Measurements from ENCODE around the gene CDKN1A.

Gene CDKN1A

DNA sequence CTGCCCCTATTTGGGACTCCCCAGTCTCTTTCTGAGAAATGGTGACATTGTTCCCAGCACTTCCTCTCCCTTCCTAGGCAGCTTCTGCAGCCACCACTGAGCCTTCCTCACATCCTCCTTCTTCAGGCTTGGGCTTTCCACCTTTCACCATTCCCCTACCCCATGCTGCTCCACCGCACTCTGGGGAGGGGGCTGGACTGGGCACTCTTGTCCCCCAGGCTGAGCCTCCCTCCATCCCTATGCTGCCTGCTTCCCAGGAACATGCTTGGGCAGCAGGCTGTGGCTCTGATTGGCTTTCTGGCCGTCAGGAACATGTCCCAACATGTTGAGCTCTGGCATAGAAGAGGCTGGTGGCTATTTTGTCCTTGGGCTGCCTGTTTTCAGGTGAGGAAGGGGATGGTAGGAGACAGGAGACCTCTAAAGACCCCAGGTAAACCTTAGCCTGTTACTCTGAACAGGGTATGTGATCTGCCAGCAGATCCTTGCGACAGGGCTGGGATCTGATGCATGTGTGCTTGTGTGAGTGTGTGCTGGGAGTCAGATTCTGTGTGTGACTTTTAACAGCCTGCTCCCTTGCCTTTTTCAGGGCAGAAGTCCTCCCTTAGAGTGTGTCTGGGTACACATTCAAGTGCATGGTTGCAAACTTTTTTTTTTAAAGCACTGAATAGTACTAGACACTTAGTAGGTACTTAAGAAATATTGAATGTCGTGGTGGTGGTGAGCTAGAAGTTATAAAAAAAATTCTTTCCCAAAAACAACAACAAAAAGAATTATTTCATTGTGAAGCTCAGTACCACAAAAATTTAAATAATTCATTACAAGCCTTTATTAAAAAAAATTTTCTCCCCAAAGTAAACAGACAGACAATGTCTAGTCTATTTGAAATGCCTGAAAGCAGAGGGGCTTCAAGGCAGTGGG lies 2.1 kb upstream of the CDKN1A start:
- peak; percentile 47 for FAIRE-seq
- DNase-seq (ENCODE audit: extremely low spot score, insufficient read length, low read depth), result no peak

DNA sequence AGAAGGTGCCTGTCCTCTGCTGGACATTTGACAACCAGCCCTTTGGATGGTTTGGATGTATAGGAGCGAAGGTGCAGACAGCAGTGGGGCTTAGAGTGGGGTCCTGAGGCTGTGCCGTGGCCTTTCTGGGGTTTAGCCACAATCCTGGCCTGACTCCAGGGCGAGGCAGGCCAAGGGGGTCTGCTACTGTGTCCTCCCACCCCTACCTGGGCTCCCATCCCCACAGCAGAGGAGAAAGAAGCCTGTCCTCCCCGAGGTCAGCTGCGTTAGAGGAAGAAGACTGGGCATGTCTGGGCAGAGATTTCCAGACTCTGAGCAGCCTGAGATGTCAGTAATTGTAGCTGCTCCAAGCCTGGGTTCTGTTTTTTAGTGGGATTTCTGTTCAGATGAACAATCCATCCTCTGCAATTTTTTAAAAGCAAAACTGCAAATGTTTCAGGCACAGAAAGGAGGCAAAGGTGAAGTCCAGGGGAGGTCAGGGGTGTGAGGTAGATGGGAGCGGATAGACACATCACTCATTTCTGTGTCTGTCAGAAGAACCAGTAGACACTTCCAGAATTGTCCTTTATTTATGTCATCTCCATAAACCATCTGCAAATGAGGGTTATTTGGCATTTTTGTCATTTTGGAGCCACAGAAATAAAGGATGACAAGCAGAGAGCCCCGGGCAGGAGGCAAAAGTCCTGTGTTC lies 1.3 kb upstream of the CDKN1A start:
- no peak for DNase-seq (ENCODE audit: extremely low spot score, insufficient read length, low read depth)
- FAIRE-seq, result no peak

DNA sequence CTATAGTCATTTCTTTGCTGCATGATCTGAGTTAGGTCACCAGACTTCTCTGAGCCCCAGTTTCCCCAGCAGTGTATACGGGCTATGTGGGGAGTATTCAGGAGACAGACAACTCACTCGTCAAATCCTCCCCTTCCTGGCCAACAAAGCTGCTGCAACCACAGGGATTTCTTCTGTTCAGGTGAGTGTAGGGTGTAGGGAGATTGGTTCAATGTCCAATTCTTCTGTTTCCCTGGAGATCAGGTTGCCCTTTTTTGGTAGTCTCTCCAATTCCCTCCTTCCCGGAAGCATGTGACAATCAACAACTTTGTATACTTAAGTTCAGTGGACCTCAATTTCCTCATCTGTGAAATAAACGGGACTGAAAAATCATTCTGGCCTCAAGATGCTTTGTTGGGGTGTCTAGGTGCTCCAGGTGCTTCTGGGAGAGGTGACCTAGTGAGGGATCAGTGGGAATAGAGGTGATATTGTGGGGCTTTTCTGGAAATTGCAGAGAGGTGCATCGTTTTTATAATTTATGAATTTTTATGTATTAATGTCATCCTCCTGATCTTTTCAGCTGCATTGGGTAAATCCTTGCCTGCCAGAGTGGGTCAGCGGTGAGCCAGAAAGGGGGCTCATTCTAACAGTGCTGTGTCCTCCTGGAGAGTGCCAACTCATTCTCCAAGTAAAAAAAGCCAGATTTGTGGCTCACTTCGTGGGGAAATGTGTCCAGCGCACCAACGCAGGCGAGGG lies 594 bp upstream of the CDKN1A start:
- DNase-seq (ENCODE audit: extremely low spot score, insufficient read length, low read depth), result no peak
- peak; percentile 38 for FAIRE-seq

GRCh38 chr6:36679043-36679833 lies 724 bp downstream of the CDKN1A start:
- FAIRE-seq (no peak), DNase-seq (ENCODE audit: extremely low spot score, insufficient read length, low read depth) (no peak)

DNA sequence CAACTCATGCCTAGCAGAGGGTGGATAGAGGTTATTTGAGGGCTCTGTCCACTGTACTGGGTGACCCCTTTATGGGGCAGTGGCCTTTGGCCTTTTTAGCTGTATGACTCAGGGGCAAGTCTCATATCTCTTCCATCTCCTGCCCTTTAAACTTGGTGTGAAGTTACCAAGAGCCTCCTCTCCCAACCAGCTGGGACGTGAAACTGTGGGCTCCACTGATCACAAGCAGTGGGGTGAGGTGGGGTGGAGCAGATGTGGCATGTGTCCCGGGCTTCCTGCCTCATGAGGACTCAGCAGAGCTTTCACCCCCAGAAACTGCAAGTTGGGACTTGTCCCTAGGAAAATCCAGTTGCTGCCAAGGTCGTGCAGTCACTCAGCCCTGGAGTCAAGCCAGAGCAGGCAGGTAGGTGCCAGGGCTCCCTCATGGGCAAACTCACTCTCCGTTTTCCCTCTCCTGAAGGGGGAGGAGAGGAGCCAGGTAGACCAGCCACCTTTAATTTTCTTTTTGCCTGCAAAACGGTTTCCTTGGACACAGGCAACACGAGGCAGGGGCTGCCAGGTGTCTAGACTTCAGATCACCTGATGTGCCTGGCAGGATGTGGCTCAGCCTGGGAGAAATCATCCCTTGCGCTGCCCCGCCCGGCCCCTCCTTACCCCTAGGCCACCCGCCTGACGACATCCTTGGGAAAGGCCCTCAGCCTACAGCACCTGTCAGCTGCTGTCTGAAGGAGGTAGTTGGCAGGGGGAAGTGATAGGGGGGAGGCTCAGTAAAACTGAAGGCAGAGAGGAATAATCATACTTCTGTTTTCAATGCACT lies 4.0 kb downstream of the CDKN1A start:
- FAIRE-seq (peak; percentile 86), DNase-seq (ENCODE audit: extremely low spot score, insufficient read length, low read depth) (no peak)

DNA sequence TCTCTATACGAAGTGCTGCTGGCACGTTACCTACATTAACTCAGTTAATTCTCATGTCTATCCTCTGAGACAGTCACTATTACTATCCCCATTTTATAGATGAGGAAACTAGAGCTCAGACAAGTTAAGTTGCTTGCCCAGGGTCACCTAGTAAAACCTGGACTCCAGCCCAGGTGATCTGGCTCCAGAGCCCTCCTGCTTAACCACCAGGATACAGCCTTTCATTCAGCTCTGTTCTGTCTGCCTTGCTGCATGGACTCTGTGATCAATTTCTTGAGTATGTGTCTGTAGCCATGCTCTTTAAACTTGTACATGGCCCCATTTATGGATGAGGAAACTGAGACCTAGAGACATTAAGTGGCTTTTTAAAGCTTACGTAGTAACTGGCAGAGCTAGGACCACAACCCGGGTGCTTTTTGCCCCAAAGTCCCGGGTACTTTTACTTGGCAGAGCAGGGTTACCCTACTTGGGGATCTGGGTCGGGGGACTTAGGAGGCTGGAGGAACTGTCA lies 4.7 kb downstream of the CDKN1A start:
- no peak for FAIRE-seq
- DNase-seq (ENCODE audit: extremely low spot score, insufficient read length, low read depth), result no peak

DNA sequence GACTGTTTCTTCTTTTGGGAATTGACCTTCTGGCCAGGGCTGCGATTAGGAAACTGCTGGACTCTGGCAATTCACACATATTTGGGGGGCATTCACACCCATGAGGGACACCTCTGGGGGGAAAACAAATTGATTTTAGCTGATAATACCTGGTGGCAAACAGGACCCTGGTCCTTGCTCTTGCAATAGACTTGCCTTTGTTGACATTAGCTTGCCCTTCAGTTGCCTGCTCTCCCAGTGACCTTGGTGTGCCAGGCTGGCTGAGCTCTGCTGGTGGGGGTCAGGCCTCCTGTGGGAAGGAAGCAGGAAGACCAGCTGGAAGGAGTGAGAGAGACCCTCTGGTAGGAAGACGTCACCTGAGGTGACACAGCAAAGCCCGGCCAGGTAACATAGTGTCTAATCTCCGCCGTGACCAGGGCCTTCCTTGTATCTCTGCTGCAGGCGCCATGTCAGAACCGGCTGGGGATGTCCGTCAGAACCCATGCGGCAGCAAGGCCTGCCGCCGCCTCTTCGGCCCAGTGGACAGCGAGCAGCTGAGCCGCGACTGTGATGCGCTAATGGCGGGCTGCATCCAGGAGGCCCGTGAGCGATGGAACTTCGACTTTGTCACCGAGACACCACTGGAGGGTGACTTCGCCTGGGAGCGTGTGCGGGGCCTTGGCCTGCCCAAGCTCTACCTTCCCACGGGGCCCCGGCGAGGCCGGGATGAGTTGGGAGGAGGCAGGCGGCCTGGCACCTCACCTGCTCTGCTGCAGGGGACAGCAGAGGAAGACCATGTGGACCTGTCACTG lies 5.3 kb downstream of the CDKN1A start:
- FAIRE-seq (no peak), DNase-seq (ENCODE audit: extremely low spot score, insufficient read length, low read depth) (no peak)

GRCh38 chr6:36684447-36684812 lies 5.9 kb downstream of the CDKN1A start:
- FAIRE-seq, result no peak
- DNase-seq (ENCODE audit: extremely low spot score, insufficient read length, low read depth), result no peak

DNA sequence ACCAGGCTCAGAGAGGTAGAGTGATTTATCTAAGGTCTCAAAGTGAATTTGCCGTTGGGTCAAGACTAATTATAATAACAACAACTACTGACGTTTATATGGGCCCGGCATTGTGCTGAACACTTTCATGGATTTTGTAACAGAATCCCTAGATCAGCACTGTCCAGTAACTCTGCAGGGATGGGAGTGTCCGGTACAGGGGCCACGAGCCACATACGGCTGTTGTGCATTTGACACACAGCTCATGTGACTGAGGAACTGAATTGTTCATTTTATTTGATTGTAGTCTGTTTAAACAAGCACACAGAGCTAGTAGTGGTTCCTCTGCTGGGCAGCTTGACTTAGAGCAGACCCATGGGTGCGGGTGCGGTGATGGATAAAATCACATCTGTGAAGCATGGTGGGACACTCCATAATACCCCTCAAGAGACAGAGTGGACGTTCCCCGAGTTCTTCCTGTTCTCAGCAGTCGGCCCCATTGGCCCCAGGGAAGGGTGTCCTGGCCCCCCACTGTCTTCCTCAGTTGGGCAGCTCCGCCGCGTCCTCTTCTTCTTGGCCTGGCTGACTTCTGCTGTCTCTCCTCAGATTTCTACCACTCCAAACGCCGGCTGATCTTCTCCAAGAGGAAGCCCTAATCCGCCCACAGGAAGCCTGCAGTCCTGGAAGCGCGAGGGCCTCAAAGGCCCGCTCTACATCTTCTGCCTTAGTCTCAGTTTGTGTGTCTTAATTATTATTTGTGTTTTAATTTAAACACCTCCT lies 6.8 kb downstream of the CDKN1A start:
- FAIRE-seq (no peak), DNase-seq (ENCODE audit: extremely low spot score, insufficient read length, low read depth) (no peak)

GRCh38 chr6:36685926-36686667 lies 7.6 kb downstream of the CDKN1A start:
- FAIRE-seq (no peak), DNase-seq (ENCODE audit: extremely low spot score, insufficient read length, low read depth) (no peak)

GRCh38 chr6:36686668-36687513 lies 8.4 kb downstream of the CDKN1A start:
- FAIRE-seq (no peak), DNase-seq (ENCODE audit: extremely low spot score, insufficient read length, low read depth) (no peak)

- no peak for DNase-seq (ENCODE audit: extremely low spot score, insufficient read length, low read depth)
- FAIRE-seq, result peak; percentile 31
Observed at GRCh38 chr6:36688063-36688738, 9.7 kb downstream of the CDKN1A start.

DNA sequence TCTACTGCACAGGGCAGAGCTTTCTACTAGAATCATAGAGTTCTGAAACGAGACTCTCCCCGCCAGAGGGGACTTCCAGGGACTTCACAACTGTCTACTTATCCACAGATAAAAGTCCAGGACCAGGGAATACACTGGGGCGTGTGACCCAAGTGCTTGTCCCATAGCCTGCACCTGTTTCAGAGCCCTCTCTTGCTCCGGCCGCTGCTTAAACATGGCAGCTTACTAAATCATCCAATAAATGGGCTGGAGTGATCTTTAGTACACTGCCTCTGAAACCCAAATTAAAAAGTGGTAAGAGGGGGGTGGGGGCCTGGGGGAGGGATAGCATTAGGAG lies 10.2 kb downstream of the CDKN1A start:
- DNase-seq (ENCODE audit: extremely low spot score, insufficient read length, low read depth) (no peak), FAIRE-seq (no peak)

DNA sequence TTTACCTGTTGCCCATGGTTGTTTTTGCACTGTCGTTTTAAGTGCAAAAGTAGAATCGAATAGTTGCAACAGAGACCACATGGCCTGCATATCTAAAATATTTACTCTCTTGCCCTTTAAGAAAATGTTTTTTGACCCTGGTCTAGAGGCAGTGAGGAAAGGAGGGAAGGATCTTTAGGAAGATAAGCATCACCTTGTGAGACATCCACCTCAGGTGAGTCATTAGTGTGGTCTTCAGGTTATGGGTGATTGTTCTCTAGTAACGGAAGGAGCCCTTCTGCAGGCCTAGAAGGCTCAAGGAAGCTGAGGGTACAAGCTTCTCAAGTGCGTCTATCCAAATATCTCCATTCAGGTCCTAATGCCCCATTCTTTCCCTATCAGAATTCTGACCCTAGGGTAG lies 12.5 kb downstream of the CDKN1A start:
- no peak for DNase-seq (ENCODE audit: extremely low spot score, insufficient read length, low read depth)
- no peak for FAIRE-seq

DNA sequence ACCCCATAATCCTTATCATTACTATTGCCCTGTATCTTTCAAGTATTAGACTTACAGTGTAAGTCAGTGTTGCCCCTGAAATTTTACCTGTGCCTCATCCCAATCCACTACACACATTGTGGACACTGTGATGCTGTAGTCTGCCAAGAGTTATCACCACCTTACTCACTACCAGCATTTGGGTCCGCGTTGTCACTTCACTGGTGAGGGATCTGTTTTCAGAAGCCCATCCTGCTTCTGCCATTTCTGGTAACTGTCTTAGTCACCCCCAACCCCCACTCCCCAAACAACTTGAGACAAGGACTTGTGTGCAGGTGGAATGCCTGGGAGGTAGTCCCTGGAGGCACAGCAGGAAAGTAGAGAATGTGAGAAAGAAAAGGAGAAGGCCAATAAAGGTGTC lies 13.1 kb downstream of the CDKN1A start:
- no peak for FAIRE-seq
- DNase-seq (ENCODE audit: extremely low spot score, insufficient read length, low read depth), result no peak

GRCh38 chr6:36692220-36692619 lies 13.7 kb downstream of the CDKN1A start:
- DNase-seq (ENCODE audit: extremely low spot score, insufficient read length, low read depth) (peak; percentile 60), FAIRE-seq (peak; percentile 87)

Measured in GM18507 (cell line).